Measurements from ENCODE around the gene NDUFA5. TPM values are rescaled to one million over a fixed set of nuclear protein-coding genes. Genes with fewer than 3 reads are reported as not detected.

Gene NDUFA5
- total and polyA plus RNA-seq, 2 donors from 2014 or later, result 115 to 189 TPM

DNA sequence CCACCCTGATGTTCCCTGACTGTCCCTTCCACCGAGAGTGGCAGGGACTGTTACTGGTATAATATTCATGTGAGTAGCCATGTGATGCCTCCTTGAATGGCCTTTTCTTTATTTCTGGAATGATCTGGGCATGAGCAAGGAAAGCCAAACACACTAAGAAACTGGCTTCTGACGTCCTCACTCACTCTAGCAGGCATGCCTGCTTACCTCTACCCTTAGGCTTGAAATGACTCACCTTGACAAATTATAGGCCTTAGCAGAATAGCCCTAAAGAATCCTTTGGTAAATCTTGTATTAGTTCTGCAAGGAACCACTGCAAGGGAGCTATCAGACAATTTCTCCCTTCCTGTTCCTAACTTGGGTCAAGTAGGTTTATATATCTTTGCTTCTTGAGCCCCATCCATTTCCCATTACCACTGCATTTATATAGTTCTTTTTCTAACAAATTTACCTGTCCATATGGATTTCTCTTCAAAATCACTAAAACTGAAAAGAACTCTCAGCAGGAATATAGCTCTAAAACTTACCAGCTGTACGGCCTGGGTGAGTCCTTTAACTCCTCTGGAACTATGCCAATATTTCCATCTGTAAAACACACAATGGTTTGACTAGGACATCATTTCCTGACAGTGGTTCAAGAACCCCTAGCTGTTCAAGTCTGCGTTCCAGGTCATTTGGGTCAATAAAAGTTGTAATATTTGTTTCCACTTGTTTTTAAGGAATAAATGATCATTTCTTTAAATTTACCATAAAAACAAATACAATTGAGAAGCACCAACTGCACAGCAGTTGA, 13.0 kb upstream of the NDUFA5 start:
- no peak for DNase-seq

DNA sequence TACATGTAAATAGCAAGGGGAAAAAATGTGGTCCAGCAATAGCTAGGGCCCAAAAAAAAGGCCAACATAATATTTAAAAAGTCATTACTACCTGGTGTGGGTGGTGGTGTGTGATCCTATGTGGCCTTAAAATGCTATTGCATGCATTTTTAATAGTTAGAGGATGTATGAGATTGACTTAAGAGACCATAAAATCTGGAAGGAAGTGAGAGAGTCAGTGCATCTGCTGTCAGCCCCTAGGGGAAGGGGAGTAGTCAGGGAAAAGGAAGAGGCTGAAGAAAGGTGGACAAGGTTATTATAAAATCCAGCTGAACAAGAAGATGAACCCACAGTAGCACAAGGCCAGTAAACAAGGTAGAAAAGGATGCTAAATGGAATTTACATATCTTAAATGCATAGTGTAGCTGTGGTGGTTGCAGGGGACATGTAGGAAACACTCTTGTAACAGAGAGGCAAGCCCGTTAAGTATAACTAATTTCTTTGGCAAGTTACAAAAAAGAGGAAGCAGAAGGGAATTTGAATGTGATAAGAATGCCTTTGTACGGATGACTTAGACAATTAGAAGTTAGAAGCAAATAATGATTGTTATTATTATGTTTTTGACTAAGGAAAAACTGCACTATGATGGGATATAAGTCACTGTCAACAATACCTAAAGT, 11.9 kb upstream of the NDUFA5 start:
- intact Hi-C loops (cut with DNase I), result no loop called here
- Histone ChIP-seq H3K4me3 (ENCODE audit: low read length in 3 of 3) (no peak overlapping the region), H3K27me3 (ENCODE audit: control insufficient read depth, insufficient read depth, low read length) (no peaks in the 10 kb centered on the region), H3K36me3 (ENCODE audit: control insufficient read depth in 2 of 3, insufficient read depth in 3 of 3, low read length in 3 of 3) (no peaks in the 10 kb centered on the region), H3K9me3 (ENCODE audit: control insufficient read depth in 2 of 3, insufficient read depth in 1 of 3, low read length in 3 of 3) (no peaks in the 10 kb centered on the region), H3K9ac (ENCODE audit: low read length in 3 of 3) (no peak overlapping the region), H3K4me1 (ENCODE audit: control insufficient read depth in 2 of 3, insufficient read depth in 2 of 3, low read depth in 1 of 3, low read length in 3 of 3) (no peaks in the 10 kb centered on the region), H3K27ac (ENCODE audit: low read depth in 2 of 2, low read length in 2 of 2) (no peak overlapping the region)
- FAIRE-seq (no peak), DNase-seq (no peak)
- TF ChIP-seq, protein P1, sequence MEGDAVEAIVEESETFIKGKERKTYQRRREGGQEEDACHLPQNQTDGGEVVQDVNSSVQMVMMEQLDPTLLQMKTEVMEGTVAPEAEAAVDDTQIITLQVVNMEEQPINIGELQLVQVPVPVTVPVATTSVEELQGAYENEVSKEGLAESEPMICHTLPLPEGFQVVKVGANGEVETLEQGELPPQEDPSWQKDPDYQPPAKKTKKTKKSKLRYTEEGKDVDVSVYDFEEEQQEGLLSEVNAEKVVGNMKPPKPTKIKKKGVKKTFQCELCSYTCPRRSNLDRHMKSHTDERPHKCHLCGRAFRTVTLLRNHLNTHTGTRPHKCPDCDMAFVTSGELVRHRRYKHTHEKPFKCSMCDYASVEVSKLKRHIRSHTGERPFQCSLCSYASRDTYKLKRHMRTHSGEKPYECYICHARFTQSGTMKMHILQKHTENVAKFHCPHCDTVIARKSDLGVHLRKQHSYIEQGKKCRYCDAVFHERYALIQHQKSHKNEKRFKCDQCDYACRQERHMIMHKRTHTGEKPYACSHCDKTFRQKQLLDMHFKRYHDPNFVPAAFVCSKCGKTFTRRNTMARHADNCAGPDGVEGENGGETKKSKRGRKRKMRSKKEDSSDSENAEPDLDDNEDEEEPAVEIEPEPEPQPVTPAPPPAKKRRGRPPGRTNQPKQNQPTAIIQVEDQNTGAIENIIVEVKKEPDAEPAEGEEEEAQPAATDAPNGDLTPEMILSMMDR (IDR thresholded peaks at IDR 0.05; ENCODE audit: borderline replicate concordance, extremely low read depth, insufficient read depth), result no peak

More for the DNA sequence above, 13.0 kb upstream of the NDUFA5 start:
- H3K9me3 ChIP-seq (ENCODE audit: control insufficient read depth in 2 of 3, insufficient read depth in 1 of 3, low read length in 3 of 3), result no peaks in the 10 kb centered on the region
- TF ChIP-seq, protein P1 (IDR thresholded peaks at IDR 0.05; ENCODE audit: borderline replicate concordance, extremely low read depth, insufficient read depth), result no peak
- intact Hi-C loops (cut with DNase I), result no loop called here
- no peak for FAIRE-seq
- H3K9ac ChIP-seq (ENCODE audit: low read length in 3 of 3), result no peak overlapping the region
- H3K4me1 ChIP-seq (ENCODE audit: control insufficient read depth in 2 of 3, insufficient read depth in 2 of 3, low read depth in 1 of 3, low read length in 3 of 3), result no peaks in the 10 kb centered on the region
- no peaks in the 10 kb centered on the region for H3K27me3 ChIP-seq (ENCODE audit: control insufficient read depth, insufficient read depth, low read length)
- no peak overlapping the region for H3K4me3 ChIP-seq (ENCODE audit: low read length in 3 of 3)
- H3K27ac ChIP-seq (ENCODE audit: low read depth in 2 of 2, low read length in 2 of 2), result no peak overlapping the region
- H3K36me3 ChIP-seq (ENCODE audit: control insufficient read depth in 2 of 3, insufficient read depth in 3 of 3, low read length in 3 of 3), result no peaks in the 10 kb centered on the region

DNA sequence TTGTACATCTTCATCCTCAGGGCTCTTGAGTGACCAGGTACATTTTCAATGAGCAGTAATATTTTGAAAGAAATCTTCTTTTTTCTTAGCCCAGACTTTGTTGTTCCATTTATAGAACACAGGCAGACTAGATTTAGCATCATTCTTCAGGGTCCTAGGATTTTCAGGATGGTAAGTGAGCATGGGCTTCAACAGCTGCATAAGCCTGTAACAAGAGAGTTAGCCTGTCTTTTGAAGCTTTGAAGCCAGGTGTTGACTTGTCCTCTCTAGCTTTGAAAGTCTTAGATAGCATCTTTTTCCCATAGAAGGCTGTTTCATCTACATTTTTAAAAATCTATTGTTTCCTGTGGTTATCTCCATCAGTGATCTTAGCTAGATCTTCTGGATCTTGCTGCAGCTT, 4.5 kb upstream of the NDUFA5 start:
- H3K9ac ChIP-seq (ENCODE audit: low read length in 3 of 3), result no peak overlapping the region
- no peak overlapping the region for H3K27ac ChIP-seq (ENCODE audit: low read depth in 2 of 2, low read length in 2 of 2)
- FAIRE-seq (no peak), DNase-seq (no peak)
- intact Hi-C loops (cut with DNase I), result no loop called here
- no peaks in the 10 kb centered on the region for H3K27me3 ChIP-seq (ENCODE audit: control insufficient read depth, insufficient read depth, low read length)
- no peak overlapping the region for H3K4me3 ChIP-seq (ENCODE audit: low read length in 3 of 3)
- H3K36me3 ChIP-seq (ENCODE audit: control insufficient read depth in 2 of 3, insufficient read depth in 3 of 3, low read length in 3 of 3), result no peaks in the 10 kb centered on the region
- H3K4me1 ChIP-seq (ENCODE audit: control insufficient read depth in 2 of 3, insufficient read depth in 2 of 3, low read depth in 1 of 3, low read length in 3 of 3), result no peaks in the 10 kb centered on the region
- TF ChIP-seq, protein P1 (IDR thresholded peaks at IDR 0.05; ENCODE audit: borderline replicate concordance, extremely low read depth, insufficient read depth), result no peak
- no peaks in the 10 kb centered on the region for H3K9me3 ChIP-seq (ENCODE audit: control insufficient read depth in 2 of 3, insufficient read depth in 1 of 3, low read length in 3 of 3)

Measured in kidney (tissue), 14 donors.